Ascending aorta (tissue), 2 donors: ENCODE measurements around the gene NTF3. TPM values are rescaled to one million over a fixed set of nuclear protein-coding genes. Genes with fewer than 3 reads are reported as not detected.
A peak's percentile ranks its signal among the peaks of the same experiment; 100 is the strongest.

Experiments used
- DNase-seq, 2 donors: peaks; one replicate each; pipeline ENCODE4 v3.0.0-alpha.2; 2019; ENCODE audit warnings: low spot score in 2 of 2
- H3K27ac ChIP-seq, 2 donors: fragments of 200-600 bp; sonication (generic); one replicate each; pipeline ENCODE4 v1.5.1; 2016 to 2017; ENCODE audit warnings: mild to moderate bottlenecking in 1 of 2
- H3K27me3 ChIP-seq: fragments of 200-600 bp; sonication (generic); one replicate; pipeline ENCODE4 v1.5.1; 2017
- H3K36me3 ChIP-seq, 2 donors: fragments of 200-600 bp; sonication (generic); one replicate each; pipeline ENCODE4 v1.5.1; 2016
- H3K4me1 ChIP-seq, 2 donors: fragments of 200-600 bp; sonication (generic); one replicate each; pipeline ENCODE4 v1.5.1; 2016 to 2017; ENCODE audit warnings: mild to moderate bottlenecking in 1 of 2
- H3K4me3 ChIP-seq, 2 donors: fragments of 200-600 bp; sonication (generic); one replicate each; pipeline ENCODE4 v1.5.1; 2016 to 2017; ENCODE audit warnings: mild to moderate bottlenecking in 1 of 2
- H3K9me3 ChIP-seq, 2 donors: fragments of 200-600 bp; sonication (generic); one replicate each; pipeline ENCODE4 v1.5.1; 2016
- CTCF ChIP-seq, 3 experiments: fragments of 200-600 bp in 2 of 3; fragments of 450-650 bp in 1 of 3; sonication (generic) in 2 of 3; IDR thresholded peaks; one replicate each; pipeline ENCODE4 v1.5.1; 2016 to 2019; ENCODE audit warnings: antibody characterized with exemption in 3 of 3, mild to moderate bottlenecking in 1 of 3, moderate library complexity in 1 of 3
- intact Hi-C: fragments of 100-400 bp; cut with DNase I; formaldehyde crosslinking; loops from one replicate; pipeline ENCODE4 v1.15.1; 2023
- total RNA-seq: library from RNA; depleted of rRNA; stranded (reverse); fragments of >200 nt; gene quantifications from one replicate; pipeline ENCODE4 v1.1.0, GENCODE V29; 2016

NTF3 gene
- total RNA-seq, 1 donor from 2014 or later: 58.9 TPM

GRCh38 chr12:5444520-5444919 lies 12.6 kb downstream of the NTF3 start:
- peaks cover 2 to 14% of the 10 kb centered on the region in 2 donors for H3K4me1 ChIP-seq
- H3K4me3 ChIP-seq: no peak overlapping the region
- TF ChIP-seq CTCF (IDR thresholded peaks at IDR 0.05): no peak
- no peaks in the 10 kb centered on the region for H3K36me3 ChIP-seq
- no peak for DNase-seq
- H3K27ac ChIP-seq: no peak overlapping the region
- no peaks in the 10 kb centered on the region for H3K27me3 ChIP-seq
- intact Hi-C loops: loop anchor here (5.0 kb wide), 1 partner anchor 272 kb away; no protein-coding TSS in a partner anchor
- H3K9me3 ChIP-seq: no peaks in the 10 kb centered on the region

GRCh38 chr12:5447320-5447719 lies 15.4 kb downstream of the NTF3 start:
- Histone ChIP-seq H3K9me3 (no peaks in the 10 kb centered on the region), H3K4me3 (no peak overlapping the region), H3K36me3 (no peaks in the 10 kb centered on the region), H3K4me1 (peaks cover 0 to 15% of the 10 kb centered on the region in 2 donors), H3K27ac (no peak overlapping the region), H3K27me3 (no peaks in the 10 kb centered on the region)
- DNase-seq: no peak
- no peak for TF ChIP-seq CTCF (IDR thresholded peaks at IDR 0.05)
- intact Hi-C loops: no loop called here

- no peak for DNase-seq
- Histone ChIP-seq H3K9me3 (no peaks in the 10 kb centered on the region), H3K4me1 (peaks cover 14 to 38% of the 10 kb centered on the region in 2 donors), H3K36me3 (no peaks in the 10 kb centered on the region), H3K4me3 (no peak overlapping the region), H3K27me3 (no peaks in the 10 kb centered on the region), H3K27ac (no peak overlapping the region)
- TF ChIP-seq CTCF (IDR thresholded peaks at IDR 0.05): no peak
- intact Hi-C loops: no loop called here
Observed at GRCh38 chr12:5451251-5451650, 19.3 kb downstream of the NTF3 start.

- DNase-seq: no peak
- H3K27me3 ChIP-seq: no peaks in the 10 kb centered on the region
Observed at GRCh38 chr12:5452569-5452968, 20.7 kb downstream of the NTF3 start.

GRCh38 chr12:5453466-5453865 lies 21.6 kb downstream of the NTF3 start:
- H3K27ac ChIP-seq: peak overlapping the region; percentile 36 to 86
- H3K9me3 ChIP-seq: no peaks in the 10 kb centered on the region
- H3K27me3 ChIP-seq: no peaks in the 10 kb centered on the region
- peaks cover 25 to 56% of the 10 kb centered on the region in 2 donors for H3K4me1 ChIP-seq
- no peaks in the 10 kb centered on the region for H3K36me3 ChIP-seq
- no peak for TF ChIP-seq CTCF (IDR thresholded peaks at IDR 0.05)
- intact Hi-C loops: no loop called here
- H3K4me3 ChIP-seq: no peak overlapping the region
- no peak for DNase-seq

More at GRCh38 chr12:5452569-5452968, 20.7 kb downstream of the NTF3 start:
- no peak overlapping the region for H3K4me3 ChIP-seq
- no peak overlapping the region for H3K27ac ChIP-seq
- no peaks in the 10 kb centered on the region for H3K9me3 ChIP-seq
- no peaks in the 10 kb centered on the region for H3K36me3 ChIP-seq
- intact Hi-C loops: no loop called here
- H3K4me1 ChIP-seq: peaks cover 25 to 49% of the 10 kb centered on the region in 2 donors
- TF ChIP-seq CTCF (IDR thresholded peaks at IDR 0.05): no peak

- H3K4me3 ChIP-seq: no peak overlapping the region
- peaks cover 25 to 47% of the 10 kb centered on the region in 2 donors for H3K4me1 ChIP-seq
- intact Hi-C loops: no loop called here
- no peaks in the 10 kb centered on the region for H3K36me3 ChIP-seq
- H3K27me3 ChIP-seq: no peaks in the 10 kb centered on the region
- TF ChIP-seq CTCF (IDR thresholded peaks at IDR 0.05): no peak
- DNase-seq: no peak
- H3K27ac ChIP-seq: peak overlapping the region; percentile 36 to 86
- no peaks in the 10 kb centered on the region for H3K9me3 ChIP-seq
Observed at GRCh38 chr12:5455045-5455444, 23.1 kb downstream of the NTF3 start.
